ENCODE measurements around the gene ACRBP.

GRCh38 chr12:6693832-6694355 is 46.7 kb upstream of the ACRBP start:
- TF ChIP-seq POLR2A (IDR thresholded peaks at IDR 0.05; ENCODE audit: extremely low read depth, insufficient read length) (no peak), CTCF (IDR thresholded peaks at IDR 0.05; ENCODE audit: low read depth, low read length) (no peak)

Data from NB4 (cell line).